HCT116 (cell line): Measurements from ENCODE around the gene PCSK2. TPM values are rescaled to one million over a fixed set of nuclear protein-coding genes. Genes with fewer than 3 reads are reported as not detected.

Experiments
- ATAC-seq: fragments of 200-7000 bp; cut with Tn5 transposase; 2 replicates; pipeline ENCODE4 v1.9.1; 2020; ENCODE audit warnings: mild to moderate bottlenecking, moderate library complexity
- BruUV-seq: library from RNA; stranded (reverse); fragments of 400-500 nt; replicated peaks from 2 replicates; lab custom pipeline; 2021; lab: Mats Ljungman, UMichigan
- CTCF ChIA-PET: fragments of 300-600 bp; sonication (Branson Sonifier 250); formaldehyde crosslinking; loops from one replicate; lab custom pipeline; 2021; ENCODE audit warnings: antibody characterized with exemption; lab: Charles Lee
- POLR2A ChIA-PET: fragments of 300-600, 350-600 bp; sonication (Branson Sonifier 250); formaldehyde crosslinking; loops from one replicate; lab custom pipeline; 2021; ENCODE audit warnings: antibody characterized with exemption; lab: Charles Lee
- RAD21 ChIA-PET, 2 experiments: fragments of 300-600 bp; sonication (Branson Sonifier 250); formaldehyde crosslinking; loops; one replicate each; lab custom pipeline; 2023; ENCODE audit warnings: low total read pairs in 2 of 2; ENCODE audit not compliant: uncharacterized antibody in 2 of 2, unreplicated experiment in 2 of 2, low non-redundant PET in 1 of 2; lab: Charles Lee
- DNase-seq: peaks from one replicate; pipeline ENCODE4 v3.0.0-alpha.2; 2010; ENCODE audit warnings: low read depth, low spot score
- H2AFZ ChIP-seq: fragments of 200-600 bp; shearing (Covaris generic), sonication (generic); 2 replicates; pipeline ENCODE4 v1.6.1; 2017; ENCODE audit warnings: low read depth, mixed run types, mixed read lengths, antibody characterized with exemption, low read length; ENCODE audit not compliant: poor library complexity, severe bottlenecking
- H3K27ac ChIP-seq: 2 replicates; pipeline ENCODE4 v1.5.1; 2012; ENCODE audit warnings: low read depth, low read length
- H3K27me3 ChIP-seq: fragments of 200-600 bp; sonication (generic); 2 replicates; pipeline ENCODE4 v1.6.1; 2016; ENCODE audit warnings: mixed run types, low read length, mixed read lengths; ENCODE audit not compliant: insufficient read depth
- H3K36me3 ChIP-seq, 2 experiments: fragments of 200-500 bp in 1 of 2; fragments of 200-600 bp in 1 of 2; sonication (Bioruptor generic) in 1 of 2; sonication (generic) in 1 of 2; 2 replicates each; pipeline versions ENCODE4 v1.5.1 to v1.6.1; 2014 to 2016; ENCODE audit warnings: low read length in 2 of 2, inconsistent platforms in 1 of 2, mixed read lengths in 1 of 2, mixed run types in 1 of 2; ENCODE audit not compliant: insufficient read depth in 2 of 2, control insufficient read depth in 1 of 2
- H3K4me1 ChIP-seq, 2 experiments: fragments of 200-600 bp in 1 of 2; sonication (generic) in 1 of 2; 2 replicates each; pipeline versions ENCODE4 v1.5.1 to v1.6.1; 2012 to 2017; ENCODE audit warnings: low read length in 2 of 2, inconsistent platforms in 1 of 2, mild to moderate bottlenecking in 1 of 2, mixed read lengths in 1 of 2, mixed run types in 1 of 2, moderate library complexity in 1 of 2; ENCODE audit not compliant: insufficient read depth in 2 of 2, control insufficient read depth in 1 of 2
- H3K4me2 ChIP-seq: fragments of 200-600 bp; sonication (generic); 2 replicates; pipeline ENCODE4 v1.6.1; 2017; ENCODE audit warnings: mixed run types, low read length, mixed read lengths
- H3K4me3 ChIP-seq, 2 experiments: fragments of 200-600 bp in 1 of 2; sonication (generic) in 1 of 2; replicated peaks in 1 of 2; 2 replicates each; pipeline ENCODE4 v1.5.1; 2011 to 2016; ENCODE audit warnings: low read length in 2 of 2, control low read depth in 1 of 2, low read depth in 1 of 2, mild to moderate bottlenecking in 1 of 2, mixed read lengths in 1 of 2, mixed run types in 1 of 2
- H3K79me2 ChIP-seq: fragments of 200-600 bp; sonication (generic); 2 replicates; pipeline ENCODE4 v1.6.1; 2017; ENCODE audit warnings: mild to moderate bottlenecking, mixed run types, low read length, moderate library complexity, mixed read lengths; ENCODE audit not compliant: insufficient read depth
- H3K9ac ChIP-seq: fragments of 200-600 bp; sonication (generic); 2 replicates; pipeline ENCODE4 v1.6.1; 2016; ENCODE audit warnings: low read length, mixed read lengths
- H3K9me2 ChIP-seq: fragments of 200-600 bp; sonication (generic), shearing (Covaris generic); 2 replicates; pipeline ENCODE4 v1.6.1; 2017; ENCODE audit warnings: mixed run types, mild to moderate bottlenecking, moderate library complexity; ENCODE audit not compliant: insufficient read depth
- H3K9me3 ChIP-seq, 2 experiments: fragments of 200-500 bp in 1 of 2; fragments of 200-600 bp in 1 of 2; sonication (Bioruptor generic) in 1 of 2; sonication (generic) in 1 of 2; 2 replicates each; pipeline ENCODE4 v1.6.1; 2014 to 2017; ENCODE audit warnings: low read length in 2 of 2, mixed read lengths in 2 of 2, inconsistent platforms in 1 of 2, low read depth in 1 of 2, mild to moderate bottlenecking in 1 of 2, mixed run types in 1 of 2, moderate library complexity in 1 of 2; ENCODE audit not compliant: control insufficient read depth in 1 of 2, insufficient read depth in 1 of 2
- H4K20me1 ChIP-seq: fragments of 200-600 bp; sonication (generic), shearing (Covaris generic); 2 replicates; pipeline ENCODE4 v1.6.1; 2017; ENCODE audit warnings: mixed run types, mild to moderate bottlenecking, moderate library complexity; ENCODE audit not compliant: insufficient read depth
- CBX3 ChIP-seq: IDR thresholded peaks from 2 replicates; pipeline ENCODE4 v1.6.1; 2012; ENCODE audit warnings: low read depth
- EGR1 ChIP-seq: IDR thresholded peaks from 2 replicates; pipeline ENCODE4 v1.6.1; 2012; ENCODE audit warnings: low read depth
- ELF1 ChIP-seq: IDR thresholded peaks from 2 replicates; pipeline ENCODE4 v1.6.1; 2012; ENCODE audit warnings: low read depth, borderline replicate concordance
- EZH2 ChIP-seq: fragments of 200-600 bp; sonication (generic); IDR thresholded peaks from 2 replicates; pipeline ENCODE4 v1.6.1; 2017; ENCODE audit warnings: antibody characterized with exemption, mixed run types
- EZH2phosphoT487 ChIP-seq: fragments of 200-600 bp; IDR thresholded peaks from 2 replicates; pipeline ENCODE4 v1.6.1; 2018; ENCODE audit warnings: antibody characterized with exemption, borderline replicate concordance
- FOSL1 ChIP-seq: IDR thresholded peaks from 2 replicates; pipeline ENCODE4 v1.6.1; 2012; ENCODE audit warnings: low read depth
- JUND ChIP-seq: IDR thresholded peaks from 2 replicates; pipeline ENCODE4 v1.6.1; 2012
- MAX ChIP-seq: IDR thresholded peaks from 2 replicates; pipeline ENCODE4 v1.6.1; 2012
- POLR2A ChIP-seq: IDR thresholded peaks from 2 replicates; pipeline ENCODE4 v1.7.0; 2011; ENCODE audit warnings: borderline replicate concordance; ENCODE audit not compliant: insufficient read depth, insufficient read length; ENCODE audit errors: extremely low read depth
- POLR2AphosphoS5 ChIP-seq: IDR thresholded peaks from 2 replicates; pipeline ENCODE4 v1.6.1; 2011; ENCODE audit warnings: mild to moderate bottlenecking, low read depth, low read length, moderate library complexity
- REST ChIP-seq: IDR thresholded peaks from 2 replicates; pipeline ENCODE4 v1.6.1; 2012; ENCODE audit warnings: low read depth
- SP1 ChIP-seq: IDR thresholded peaks from 2 replicates; pipeline ENCODE4 v1.6.1; 2012; ENCODE audit warnings: low read depth
- SRF ChIP-seq: IDR thresholded peaks from 2 replicates; pipeline ENCODE4 v1.6.1; 2012; ENCODE audit warnings: low read depth
- TCF7L2 ChIP-seq: IDR thresholded peaks from 2 replicates; pipeline ENCODE4 v1.7.0; 2011; ENCODE audit warnings: borderline replicate concordance, inconsistent platforms; ENCODE audit not compliant: insufficient read depth, insufficient read length; ENCODE audit errors: extremely low read depth
- YY1 ChIP-seq: IDR thresholded peaks from 2 replicates; pipeline ENCODE4 v1.6.1; 2011; ENCODE audit warnings: low read length, low read depth, moderate library complexity, mild to moderate bottlenecking; ENCODE audit not compliant: insufficient replicate concordance; ENCODE audit errors: extremely low read depth
- ZNF274 ChIP-seq: fragments of 200-500 bp; sonication (Bioruptor generic); IDR thresholded peaks from 2 replicates; pipeline ENCODE4 v1.6.1; 2014; ENCODE audit warnings: mild to moderate bottlenecking, low read depth, low read length, inconsistent platforms
- intact Hi-C: fragments of 100-400 bp; cut with micrococcal nuclease; formaldehyde crosslinking; loops from 2 replicates; pipeline ENCODE4 v1.10.0; 2022
- total RNA-seq: library from RNA; stranded (reverse); gene quantifications from one replicate; pipeline ENCODE4 v1.2.1, GENCODE V29; 2021; ENCODE audit not compliant: unreplicated experiment
- TF ChIP-seq, protein P1 (sequence below): IDR thresholded peaks from 2 replicates; pipeline ENCODE4 v1.6.1; 2012
- TF ChIP-seq, protein P2 (sequence below): IDR thresholded peaks from 2 replicates; pipeline ENCODE4 v1.6.1; 2011; ENCODE audit warnings: mild to moderate bottlenecking, low read length, moderate library complexity; ENCODE audit not compliant: insufficient replicate concordance; ENCODE audit errors: extremely low read depth
- TF ChIP-seq, protein P3 (sequence below), 3 experiments: fragments of 200-600 bp in 1 of 3; sonication (generic) in 1 of 3; IDR thresholded peaks in 2 of 3; conservative IDR thresholded peaks in 1 of 3; 2 replicates each; pipeline ENCODE4 v1.5.1; 2012 to 2017; ENCODE audit warnings: low read depth in 2 of 3, low read length in 2 of 3, antibody characterized with exemption in 1 of 3, borderline replicate concordance in 1 of 3, control low read depth in 1 of 3, mild to moderate bottlenecking in 1 of 3, mixed read lengths in 1 of 3, mixed run types in 1 of 3, moderate library complexity in 1 of 3; ENCODE audit not compliant: insufficient read depth in 1 of 3

Gene PCSK2
- total RNA-seq, 1 experiment from 2014 or later: not detected

DNA sequence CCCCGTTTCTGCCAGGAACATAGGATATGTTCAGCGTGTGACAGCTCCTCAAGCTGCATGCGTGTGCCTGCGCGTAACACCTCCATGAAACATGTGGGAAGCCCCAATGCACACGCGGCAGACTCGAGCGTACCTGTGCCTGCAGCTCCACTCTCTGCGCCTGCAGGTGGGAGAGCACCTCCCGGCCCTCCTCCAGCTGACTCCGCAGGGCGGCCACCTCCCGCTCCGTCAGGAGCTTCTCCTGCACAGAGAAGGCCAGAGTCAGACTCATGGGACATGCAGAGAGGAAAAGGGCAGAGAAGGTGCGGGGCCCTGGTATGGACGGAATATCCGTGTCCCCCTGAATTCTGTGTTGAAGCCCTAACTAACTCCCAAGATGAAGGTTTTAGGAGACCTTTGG, 281.9 kb downstream of the PCSK2 start:
- H3K4me3 ChIP-seq: no peak overlapping the region
- no TSS peak for BruUV-seq
- CTCF ChIA-PET: no interaction called here
- intact Hi-C loops: loop anchor here (10.0 kb wide), 1 partner anchor 386 kb away; no protein-coding TSS in a partner anchor
- no peaks in the 10 kb centered on the region for H3K79me2 ChIP-seq
- no peak for ATAC-seq
- no peak overlapping the region for H3K9ac ChIP-seq
- H4K20me1 ChIP-seq: no peaks in the 10 kb centered on the region
- H3K9me2 ChIP-seq: no peaks in the 10 kb centered on the region
- no peak overlapping the region for H3K4me2 ChIP-seq
- POLR2A ChIA-PET: no interaction called here
- no peaks in the 10 kb centered on the region for H3K36me3 ChIP-seq
- TF ChIP-seq EZH2: no peak
- no peak for TF ChIP-seq EZH2phosphoT487
- TF ChIP-seq SP1: no peak
- TF ChIP-seq REST: no peak
- TF ChIP-seq POLR2AphosphoS5: no peak
- no peak for TF ChIP-seq ZNF274
- TF ChIP-seq SRF: no peak
- no peak for TF ChIP-seq POLR2A
- TF ChIP-seq YY1: no peak
- TF ChIP-seq, protein P1, sequence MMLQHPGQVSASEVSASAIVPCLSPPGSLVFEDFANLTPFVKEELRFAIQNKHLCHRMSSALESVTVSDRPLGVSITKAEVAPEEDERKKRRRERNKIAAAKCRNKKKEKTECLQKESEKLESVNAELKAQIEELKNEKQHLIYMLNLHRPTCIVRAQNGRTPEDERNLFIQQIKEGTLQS: no peak
- TF ChIP-seq TCF7L2: no peak
- TF ChIP-seq, protein P2, sequence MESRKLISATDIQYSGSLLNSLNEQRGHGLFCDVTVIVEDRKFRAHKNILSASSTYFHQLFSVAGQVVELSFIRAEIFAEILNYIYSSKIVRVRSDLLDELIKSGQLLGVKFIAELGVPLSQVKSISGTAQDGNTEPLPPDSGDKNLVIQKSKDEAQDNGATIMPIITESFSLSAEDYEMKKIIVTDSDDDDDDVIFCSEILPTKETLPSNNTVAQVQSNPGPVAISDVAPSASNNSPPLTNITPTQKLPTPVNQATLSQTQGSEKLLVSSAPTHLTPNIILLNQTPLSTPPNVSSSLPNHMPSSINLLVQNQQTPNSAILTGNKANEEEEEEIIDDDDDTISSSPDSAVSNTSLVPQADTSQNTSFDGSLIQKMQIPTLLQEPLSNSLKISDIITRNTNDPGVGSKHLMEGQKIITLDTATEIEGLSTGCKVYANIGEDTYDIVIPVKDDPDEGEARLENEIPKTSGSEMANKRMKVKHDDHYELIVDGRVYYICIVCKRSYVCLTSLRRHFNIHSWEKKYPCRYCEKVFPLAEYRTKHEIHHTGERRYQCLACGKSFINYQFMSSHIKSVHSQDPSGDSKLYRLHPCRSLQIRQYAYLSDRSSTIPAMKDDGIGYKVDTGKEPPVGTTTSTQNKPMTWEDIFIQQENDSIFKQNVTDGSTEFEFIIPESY: no peak
- TF ChIP-seq, protein P3, sequence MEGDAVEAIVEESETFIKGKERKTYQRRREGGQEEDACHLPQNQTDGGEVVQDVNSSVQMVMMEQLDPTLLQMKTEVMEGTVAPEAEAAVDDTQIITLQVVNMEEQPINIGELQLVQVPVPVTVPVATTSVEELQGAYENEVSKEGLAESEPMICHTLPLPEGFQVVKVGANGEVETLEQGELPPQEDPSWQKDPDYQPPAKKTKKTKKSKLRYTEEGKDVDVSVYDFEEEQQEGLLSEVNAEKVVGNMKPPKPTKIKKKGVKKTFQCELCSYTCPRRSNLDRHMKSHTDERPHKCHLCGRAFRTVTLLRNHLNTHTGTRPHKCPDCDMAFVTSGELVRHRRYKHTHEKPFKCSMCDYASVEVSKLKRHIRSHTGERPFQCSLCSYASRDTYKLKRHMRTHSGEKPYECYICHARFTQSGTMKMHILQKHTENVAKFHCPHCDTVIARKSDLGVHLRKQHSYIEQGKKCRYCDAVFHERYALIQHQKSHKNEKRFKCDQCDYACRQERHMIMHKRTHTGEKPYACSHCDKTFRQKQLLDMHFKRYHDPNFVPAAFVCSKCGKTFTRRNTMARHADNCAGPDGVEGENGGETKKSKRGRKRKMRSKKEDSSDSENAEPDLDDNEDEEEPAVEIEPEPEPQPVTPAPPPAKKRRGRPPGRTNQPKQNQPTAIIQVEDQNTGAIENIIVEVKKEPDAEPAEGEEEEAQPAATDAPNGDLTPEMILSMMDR (IDR thresholded peaks at IDR 0.05 in 2 of 3, conservative IDR thresholded peaks at IDR 0.05 in 1 of 3; ENCODE audit: borderline replicate concordance in 1 of 3, insufficient read depth in 1 of 3, low read depth in 2 of 3, low read length in 2 of 3): no peak
- TF ChIP-seq ELF1: no peak
- TF ChIP-seq JUND: no peak
- no peak for TF ChIP-seq CBX3
- no peak for TF ChIP-seq FOSL1
- TF ChIP-seq MAX: no peak
- no peak for TF ChIP-seq EGR1
- no peak overlapping the region for H2AFZ ChIP-seq
- peaks cover 6 to 20% of the 10 kb centered on the region in 2 experiments; a peak in 3 of 4 replicates for H3K4me1 ChIP-seq
- DNase-seq: no peak
- no peaks in the 10 kb centered on the region for H3K9me3 ChIP-seq
- RAD21 ChIA-PET: no interaction called here
- H3K27ac ChIP-seq: no peak overlapping the region
- H3K27me3 ChIP-seq: no peaks in the 10 kb centered on the region
